HG03280 (cell line): ENCODE measurements around the gene BFSP1.
A peak's percentile ranks its signal among the peaks of the same experiment; 100 is the strongest.

ENCODE experiments used
- ATAC-seq: cut with Tn5 transposase; IDR thresholded peaks from one replicate; pipeline ENCODE4 v1.9.1; 2021; ENCODE audit warnings: mild to moderate bottlenecking, moderate library complexity; ENCODE audit not compliant: unreplicated experiment

The BFSP1 gene

GRCh38 chr20:17558154-17558940 is 27.2 kb upstream of the BFSP1 start:
- no peak for ATAC-seq

GRCh38 chr20:17557675-17558006 is 26.5 kb upstream of the BFSP1 start:
- ATAC-seq, result no peak

- no peak for ATAC-seq
These were observed 25.9 kb upstream of the BFSP1 start for GRCh38 chr20:17556837-17557674.

- no peak for ATAC-seq
These were observed 23.9 kb upstream of the BFSP1 start for GRCh38 chr20:17555106-17555505.

GRCh38 chr20:17549131-17549530 is 18.0 kb upstream of the BFSP1 start:
- ATAC-seq, result no peak

GRCh38 chr20:17545127-17545526 is 13.9 kb upstream of the BFSP1 start:
- ATAC-seq, result no peak

DNA sequence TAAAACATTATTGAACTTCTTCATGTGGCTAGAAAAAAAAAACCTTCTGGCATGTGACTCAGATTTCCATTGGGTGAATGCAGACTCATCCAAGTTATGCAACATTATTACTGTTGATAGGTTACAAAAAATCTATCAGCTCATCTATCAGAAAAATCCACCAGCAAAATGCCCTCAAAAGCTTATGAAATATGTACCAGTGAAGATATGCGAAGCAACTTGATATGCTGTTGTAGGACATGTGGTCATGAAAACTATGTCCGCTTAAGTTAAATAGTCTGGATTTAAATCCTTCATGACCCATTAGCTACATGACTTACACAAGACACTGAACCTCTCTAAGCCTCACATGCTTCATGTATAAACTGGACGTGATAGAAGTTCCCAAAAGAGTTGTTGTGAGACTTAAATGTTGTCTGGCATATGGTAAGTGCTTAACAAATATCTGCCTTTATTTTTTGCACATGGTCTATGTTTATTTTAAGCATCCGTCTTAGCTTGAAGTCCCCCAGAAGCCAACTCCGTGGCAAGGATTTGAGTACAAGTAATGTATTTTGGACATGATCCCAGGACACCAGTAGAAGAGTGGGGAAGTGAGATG is 12.5 kb upstream of the BFSP1 start:
- no peak for ATAC-seq

- ATAC-seq, result no peak
These were observed 11.8 kb upstream of the BFSP1 start for GRCh38 chr20:17542993-17543412.

- no peak for ATAC-seq
These were observed 11.3 kb upstream of the BFSP1 start for GRCh38 chr20:17542481-17542880.

- ATAC-seq, result no peak
These were observed 10.8 kb upstream of the BFSP1 start for GRCh38 chr20:17541996-17542395.

DNA sequence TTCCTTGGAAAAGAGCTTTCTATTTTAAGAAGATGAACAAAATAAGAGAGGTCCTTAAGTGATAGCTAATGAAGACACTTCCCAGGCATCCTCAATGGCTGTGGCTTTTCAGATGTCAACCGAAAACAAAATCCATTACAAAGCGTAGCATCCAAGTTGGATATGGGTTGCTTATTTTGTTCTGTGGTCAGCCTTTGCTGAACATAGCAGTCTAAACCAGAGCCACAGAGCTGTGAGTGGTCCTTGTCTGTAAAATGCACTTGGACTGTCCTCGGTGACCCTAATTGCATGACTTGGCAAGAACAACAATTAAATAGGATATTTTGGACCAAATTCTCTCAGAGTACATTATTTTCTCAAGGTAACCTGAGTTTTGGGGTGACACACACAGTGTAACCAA is 10.4 kb upstream of the BFSP1 start:
- ATAC-seq, result no peak

- peak; percentile 66 for ATAC-seq
These were observed 7.5 kb upstream of the BFSP1 start for GRCh38 chr20:17538517-17539170.

DNA sequence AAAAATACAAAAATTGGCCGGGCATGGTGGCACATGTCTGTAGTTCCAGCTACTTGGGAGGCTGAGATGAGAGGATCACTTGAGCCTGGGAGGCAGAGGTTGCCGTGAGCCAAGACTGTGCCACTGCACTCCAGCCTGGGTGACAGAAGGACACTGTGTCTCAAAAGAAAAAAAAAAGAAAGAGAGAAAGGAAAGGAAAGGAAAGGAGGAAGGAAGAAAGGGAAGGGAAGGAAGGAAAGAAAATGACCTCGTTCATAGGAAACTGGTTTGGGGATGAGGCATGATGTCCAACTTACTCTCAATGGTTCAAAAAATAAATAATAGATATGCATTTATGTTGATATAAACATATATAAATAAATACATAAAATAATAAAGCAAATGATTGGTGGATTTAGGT is 6.8 kb upstream of the BFSP1 start:
- no peak for ATAC-seq

GRCh38 chr20:17536944-17537444 is 5.8 kb upstream of the BFSP1 start:
- peak; percentile 82 for ATAC-seq

DNA sequence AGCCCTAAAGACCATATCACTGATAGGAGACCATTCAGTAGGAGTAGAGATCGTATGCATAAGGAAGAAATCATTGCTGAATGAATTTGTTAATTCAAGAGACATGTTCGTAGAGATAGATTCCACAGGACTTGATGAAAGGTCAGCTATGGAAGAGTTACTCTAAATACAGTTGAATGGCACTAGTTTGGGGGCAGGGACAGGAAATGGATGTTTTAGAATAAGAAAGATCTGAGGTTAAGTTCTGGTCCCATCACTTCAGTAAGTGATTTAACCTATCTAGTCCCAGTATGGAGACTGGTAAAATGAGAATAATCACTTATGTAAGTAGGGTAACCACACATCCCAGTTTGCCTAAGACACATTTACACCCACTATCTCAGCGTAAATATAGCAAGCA is 2.9 kb upstream of the BFSP1 start:
- no peak for ATAC-seq

DNA sequence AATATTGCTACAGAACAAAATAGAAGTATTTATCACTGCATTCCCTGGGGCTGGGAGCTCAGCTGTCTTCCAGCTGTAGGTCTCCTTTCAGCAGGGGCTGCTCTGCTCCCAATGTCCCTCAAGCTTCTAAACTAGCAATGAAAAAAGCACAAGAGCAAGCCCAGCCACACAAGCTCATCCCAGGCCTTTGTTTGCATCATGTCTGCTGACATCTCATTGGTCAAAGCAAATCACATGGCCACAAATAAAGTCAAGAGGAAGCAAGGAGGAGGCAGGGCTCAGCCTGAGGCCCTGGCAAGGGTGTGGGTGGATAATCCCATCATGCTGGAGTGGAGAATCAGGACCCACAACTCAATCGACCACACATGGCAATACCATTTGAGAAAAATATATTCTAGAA is 2.2 kb upstream of the BFSP1 start:
- ATAC-seq, result no peak

DNA sequence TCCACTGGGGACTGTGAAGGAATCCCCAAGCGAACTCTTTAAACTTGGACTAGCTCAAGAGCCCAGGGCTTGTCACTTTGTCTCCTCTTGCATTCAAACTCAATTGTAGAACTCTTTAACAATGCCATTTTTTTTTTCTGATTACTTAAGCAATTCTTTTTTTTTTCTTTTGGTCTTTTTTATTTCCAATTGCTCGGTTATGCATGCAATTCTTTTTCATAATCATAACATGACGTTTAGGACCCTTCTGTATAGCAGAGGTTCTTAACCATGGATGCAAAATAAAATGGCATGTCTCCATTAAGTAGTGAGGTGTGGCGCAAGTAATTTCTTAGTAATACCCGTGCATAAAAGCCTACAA is 466 bp upstream of the BFSP1 start:
- no peak for ATAC-seq

DNA sequence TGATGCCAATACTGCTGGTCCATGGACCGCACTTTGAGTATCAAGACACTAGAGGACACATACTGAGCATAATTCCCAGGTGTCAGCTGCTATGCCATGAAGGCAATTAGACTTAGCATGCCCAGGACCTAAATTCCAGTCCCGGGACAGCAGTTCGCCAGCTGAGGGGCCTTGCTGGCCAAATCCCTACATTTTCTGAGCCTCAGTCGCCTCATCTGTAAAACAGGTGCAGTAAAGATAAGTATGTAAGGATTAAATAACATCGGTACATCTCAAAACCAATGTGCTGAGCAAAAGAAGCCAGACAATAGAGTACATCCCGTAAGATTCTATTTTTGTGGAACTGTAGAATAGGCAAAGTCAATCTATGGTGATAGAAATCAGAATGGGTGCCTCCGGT is 1.0 kb downstream of the BFSP1 start:
- ATAC-seq, result no peak

DNA sequence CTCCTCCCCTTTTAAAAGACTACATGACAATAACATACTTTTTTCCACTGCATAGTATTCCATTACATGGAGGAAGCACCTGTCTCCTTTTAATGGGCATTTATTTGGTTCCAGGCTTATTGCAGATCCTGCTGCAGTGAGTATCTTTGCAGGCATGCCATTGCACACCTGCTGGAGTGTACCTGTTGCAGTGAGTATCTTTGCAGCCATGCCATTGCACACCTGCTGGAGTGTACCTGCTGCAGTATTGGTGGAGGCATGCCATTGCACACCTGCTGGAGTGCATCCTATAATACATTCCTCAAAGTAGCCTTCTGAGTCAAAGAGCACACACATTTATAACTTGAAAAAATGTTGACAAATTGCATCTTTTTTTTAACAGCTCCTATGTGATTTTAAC is 1.6 kb downstream of the BFSP1 start:
- ATAC-seq, result no peak

DNA sequence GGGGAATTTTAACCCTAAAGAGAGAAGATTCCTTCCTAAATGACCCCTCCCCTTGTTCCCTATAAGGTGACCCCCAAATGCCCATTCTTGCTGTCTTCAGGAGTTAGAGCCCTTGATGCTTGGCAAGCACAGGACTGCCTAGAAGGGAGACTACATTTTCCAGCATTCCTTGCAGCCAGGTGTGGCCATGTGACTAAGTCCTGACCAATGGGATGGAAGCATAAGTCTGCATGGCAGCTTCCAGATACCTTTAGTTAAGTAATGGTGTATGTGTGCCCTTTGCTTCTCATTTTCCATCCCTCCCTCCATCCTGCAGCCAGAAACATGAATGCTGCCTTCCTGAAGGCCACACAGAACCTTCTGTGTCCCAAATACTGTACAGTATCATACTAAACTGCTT is 5.5 kb downstream of the BFSP1 start:
- no peak for ATAC-seq

- ATAC-seq, result no peak
These were observed 6.0 kb downstream of the BFSP1 start for GRCh38 chr20:17525132-17525531.
